Measurements from ENCODE around the gene MAML2. TPM values are rescaled to one million over a fixed set of nuclear protein-coding genes. Genes with fewer than 3 reads are reported as not detected.

MAML2 gene
- total and polyA plus RNA-seq, 4 donors: 0.56 to 2.1 (median 1.4) TPM

DNA sequence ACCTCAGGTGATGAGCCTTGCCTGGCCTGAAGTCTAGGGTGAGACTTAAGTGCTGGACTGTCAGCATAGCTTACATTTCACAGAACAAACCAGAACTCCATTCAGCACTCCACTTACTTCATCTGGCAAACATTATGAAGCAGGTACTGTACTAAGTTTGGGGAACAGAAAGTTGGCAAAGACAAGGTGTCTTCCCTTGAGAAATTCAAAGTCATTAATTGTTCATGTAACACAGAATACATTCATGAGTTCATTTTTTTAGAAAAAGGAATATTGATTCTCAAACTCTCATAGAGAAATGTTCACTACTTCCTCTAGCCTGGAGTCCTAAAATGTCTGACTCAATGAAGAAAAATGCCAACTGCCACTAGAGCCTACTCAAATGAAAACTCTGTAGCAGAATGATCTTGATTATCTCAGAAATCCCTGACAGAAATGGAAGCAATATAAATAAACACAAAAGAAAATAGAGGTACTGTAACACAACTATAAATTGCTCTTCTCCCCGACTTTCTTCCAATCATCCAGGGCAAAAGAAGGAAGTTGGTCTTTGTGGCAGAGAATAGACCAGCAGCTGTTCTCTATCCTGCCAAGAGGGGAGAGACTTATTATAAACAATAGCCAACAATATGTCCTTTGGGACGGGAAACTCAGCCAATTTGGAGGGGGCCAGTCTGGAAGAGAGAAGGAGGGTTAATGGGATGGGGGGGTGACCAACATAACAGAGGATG lies 289.9 kb downstream of the MAML2 start:
- Histone ChIP-seq H3K27ac (ENCODE audit: low read depth in 1 of 2, low read length in 2 of 2) (no peak overlapping the region), H3K27me3 (ENCODE audit: control insufficient read depth in 4 of 4, insufficient read depth in 4 of 4, low read length in 3 of 4) (peaks cover 0 to 4% (median 0%) of the 10 kb centered on the region in 4 donors), H3K36me3 (ENCODE audit: control insufficient read depth in 4 of 4, insufficient read depth in 3 of 4, low read depth in 1 of 4, low read length in 3 of 4) (no peaks in the 10 kb centered on the region), H3K9ac (ENCODE audit: low read depth in 1 of 2, low read length in 2 of 2) (no peak overlapping the region), H3K4me1 (ENCODE audit: control insufficient read depth in 4 of 4, insufficient read depth in 4 of 4, low read length in 3 of 4) (no peaks in the 10 kb centered on the region), H3K9me3 (ENCODE audit: control insufficient read depth in 4 of 4, low read length in 3 of 4) (no peaks in the 10 kb centered on the region), H3K4me3 (ENCODE audit: low read depth in 1 of 3, low read length in 3 of 3) (no peak overlapping the region)
- DNase-seq (ENCODE audit: low spot score): no peak
- WGBS: 74% methylated on average over 2 of the region's 2 CpGs
- TF ChIP-seq HNF4G (IDR thresholded peaks at IDR 0.05) (no peak), JUND (IDR thresholded peaks at IDR 0.05) (no peak), NR2F2 (IDR thresholded peaks at IDR 0.05) (no peak), FOXA1 (IDR thresholded peaks at IDR 0.05) (no peak), EGR1 (IDR thresholded peaks at IDR 0.05; ENCODE audit: low read depth in 2 of 2) (no peak)
- TF ChIP-seq, protein P1, sequence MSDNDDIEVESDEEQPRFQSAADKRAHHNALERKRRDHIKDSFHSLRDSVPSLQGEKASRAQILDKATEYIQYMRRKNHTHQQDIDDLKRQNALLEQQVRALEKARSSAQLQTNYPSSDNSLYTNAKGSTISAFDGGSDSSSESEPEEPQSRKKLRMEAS (IDR thresholded peaks at IDR 0.05): no peak
- TF ChIP-seq, protein P2, sequence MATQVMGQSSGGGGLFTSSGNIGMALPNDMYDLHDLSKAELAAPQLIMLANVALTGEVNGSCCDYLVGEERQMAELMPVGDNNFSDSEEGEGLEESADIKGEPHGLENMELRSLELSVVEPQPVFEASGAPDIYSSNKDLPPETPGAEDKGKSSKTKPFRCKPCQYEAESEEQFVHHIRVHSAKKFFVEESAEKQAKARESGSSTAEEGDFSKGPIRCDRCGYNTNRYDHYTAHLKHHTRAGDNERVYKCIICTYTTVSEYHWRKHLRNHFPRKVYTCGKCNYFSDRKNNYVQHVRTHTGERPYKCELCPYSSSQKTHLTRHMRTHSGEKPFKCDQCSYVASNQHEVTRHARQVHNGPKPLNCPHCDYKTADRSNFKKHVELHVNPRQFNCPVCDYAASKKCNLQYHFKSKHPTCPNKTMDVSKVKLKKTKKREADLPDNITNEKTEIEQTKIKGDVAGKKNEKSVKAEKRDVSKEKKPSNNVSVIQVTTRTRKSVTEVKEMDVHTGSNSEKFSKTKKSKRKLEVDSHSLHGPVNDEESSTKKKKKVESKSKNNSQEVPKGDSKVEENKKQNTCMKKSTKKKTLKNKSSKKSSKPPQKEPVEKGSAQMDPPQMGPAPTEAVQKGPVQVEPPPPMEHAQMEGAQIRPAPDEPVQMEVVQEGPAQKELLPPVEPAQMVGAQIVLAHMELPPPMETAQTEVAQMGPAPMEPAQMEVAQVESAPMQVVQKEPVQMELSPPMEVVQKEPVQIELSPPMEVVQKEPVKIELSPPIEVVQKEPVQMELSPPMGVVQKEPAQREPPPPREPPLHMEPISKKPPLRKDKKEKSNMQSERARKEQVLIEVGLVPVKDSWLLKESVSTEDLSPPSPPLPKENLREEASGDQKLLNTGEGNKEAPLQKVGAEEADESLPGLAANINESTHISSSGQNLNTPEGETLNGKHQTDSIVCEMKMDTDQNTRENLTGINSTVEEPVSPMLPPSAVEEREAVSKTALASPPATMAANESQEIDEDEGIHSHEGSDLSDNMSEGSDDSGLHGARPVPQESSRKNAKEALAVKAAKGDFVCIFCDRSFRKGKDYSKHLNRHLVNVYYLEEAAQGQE (IDR thresholded peaks at IDR 0.05): no peak

DNA sequence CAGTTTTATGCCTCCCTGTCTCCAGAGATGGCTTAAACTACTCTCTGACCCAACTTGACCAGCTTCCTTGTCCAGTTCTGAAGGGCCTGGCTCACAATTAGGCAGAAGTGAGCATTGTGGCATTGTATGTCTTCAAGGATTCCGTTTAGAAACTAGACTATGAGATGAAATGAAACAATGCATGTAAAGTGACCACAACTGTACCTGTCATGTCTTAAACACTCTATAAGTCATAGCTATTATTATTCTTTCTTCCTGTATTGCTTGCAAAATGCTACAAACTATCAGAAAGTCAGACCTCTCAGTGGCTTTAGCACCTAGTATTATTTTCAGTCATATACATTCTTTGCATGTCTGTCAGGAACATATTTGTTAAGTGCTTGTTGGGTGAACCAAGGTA lies 291.2 kb downstream of the MAML2 start:
- 69% methylated on average over 1 of the region's 1 CpG for WGBS
- DNase-seq (ENCODE audit: low spot score): no peak
- H3K36me3 ChIP-seq (ENCODE audit: control insufficient read depth in 4 of 4, insufficient read depth in 3 of 4, low read depth in 1 of 4, low read length in 3 of 4): no peaks in the 10 kb centered on the region
- no peak for TF ChIP-seq JUND (IDR thresholded peaks at IDR 0.05)
- TF ChIP-seq, protein P2 (IDR thresholded peaks at IDR 0.05): no peak
- TF ChIP-seq, protein P1 (IDR thresholded peaks at IDR 0.05): no peak
- TF ChIP-seq HNF4G (IDR thresholded peaks at IDR 0.05): no peak
- TF ChIP-seq, protein P3, sequence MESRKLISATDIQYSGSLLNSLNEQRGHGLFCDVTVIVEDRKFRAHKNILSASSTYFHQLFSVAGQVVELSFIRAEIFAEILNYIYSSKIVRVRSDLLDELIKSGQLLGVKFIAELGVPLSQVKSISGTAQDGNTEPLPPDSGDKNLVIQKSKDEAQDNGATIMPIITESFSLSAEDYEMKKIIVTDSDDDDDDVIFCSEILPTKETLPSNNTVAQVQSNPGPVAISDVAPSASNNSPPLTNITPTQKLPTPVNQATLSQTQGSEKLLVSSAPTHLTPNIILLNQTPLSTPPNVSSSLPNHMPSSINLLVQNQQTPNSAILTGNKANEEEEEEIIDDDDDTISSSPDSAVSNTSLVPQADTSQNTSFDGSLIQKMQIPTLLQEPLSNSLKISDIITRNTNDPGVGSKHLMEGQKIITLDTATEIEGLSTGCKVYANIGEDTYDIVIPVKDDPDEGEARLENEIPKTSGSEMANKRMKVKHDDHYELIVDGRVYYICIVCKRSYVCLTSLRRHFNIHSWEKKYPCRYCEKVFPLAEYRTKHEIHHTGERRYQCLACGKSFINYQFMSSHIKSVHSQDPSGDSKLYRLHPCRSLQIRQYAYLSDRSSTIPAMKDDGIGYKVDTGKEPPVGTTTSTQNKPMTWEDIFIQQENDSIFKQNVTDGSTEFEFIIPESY (IDR thresholded peaks at IDR 0.05): no peak
- no peak for TF ChIP-seq TAF1 (conservative IDR thresholded peaks at IDR 0.05)
- TF ChIP-seq RAD21 (IDR thresholded peaks at IDR 0.05): no peak
- TF ChIP-seq, protein P4, sequence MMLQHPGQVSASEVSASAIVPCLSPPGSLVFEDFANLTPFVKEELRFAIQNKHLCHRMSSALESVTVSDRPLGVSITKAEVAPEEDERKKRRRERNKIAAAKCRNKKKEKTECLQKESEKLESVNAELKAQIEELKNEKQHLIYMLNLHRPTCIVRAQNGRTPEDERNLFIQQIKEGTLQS (IDR thresholded peaks at IDR 0.05): no peak
- no peak for TF ChIP-seq FOXA2 (IDR thresholded peaks at IDR 0.05)
- TF ChIP-seq EGR1 (IDR thresholded peaks at IDR 0.05; ENCODE audit: low read depth in 2 of 2): no peak
- no peak for TF ChIP-seq RXRA (IDR thresholded peaks at IDR 0.05)
- TF ChIP-seq, protein P5, sequence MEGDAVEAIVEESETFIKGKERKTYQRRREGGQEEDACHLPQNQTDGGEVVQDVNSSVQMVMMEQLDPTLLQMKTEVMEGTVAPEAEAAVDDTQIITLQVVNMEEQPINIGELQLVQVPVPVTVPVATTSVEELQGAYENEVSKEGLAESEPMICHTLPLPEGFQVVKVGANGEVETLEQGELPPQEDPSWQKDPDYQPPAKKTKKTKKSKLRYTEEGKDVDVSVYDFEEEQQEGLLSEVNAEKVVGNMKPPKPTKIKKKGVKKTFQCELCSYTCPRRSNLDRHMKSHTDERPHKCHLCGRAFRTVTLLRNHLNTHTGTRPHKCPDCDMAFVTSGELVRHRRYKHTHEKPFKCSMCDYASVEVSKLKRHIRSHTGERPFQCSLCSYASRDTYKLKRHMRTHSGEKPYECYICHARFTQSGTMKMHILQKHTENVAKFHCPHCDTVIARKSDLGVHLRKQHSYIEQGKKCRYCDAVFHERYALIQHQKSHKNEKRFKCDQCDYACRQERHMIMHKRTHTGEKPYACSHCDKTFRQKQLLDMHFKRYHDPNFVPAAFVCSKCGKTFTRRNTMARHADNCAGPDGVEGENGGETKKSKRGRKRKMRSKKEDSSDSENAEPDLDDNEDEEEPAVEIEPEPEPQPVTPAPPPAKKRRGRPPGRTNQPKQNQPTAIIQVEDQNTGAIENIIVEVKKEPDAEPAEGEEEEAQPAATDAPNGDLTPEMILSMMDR (IDR thresholded peaks at IDR 0.05; ENCODE audit: low read depth, low read length, missing input control): no peak
- no peak for TF ChIP-seq FOXA1 (IDR thresholded peaks at IDR 0.05)
- no peak for TF ChIP-seq NR2F2 (IDR thresholded peaks at IDR 0.05)
- TF ChIP-seq YY1 (IDR thresholded peaks at IDR 0.05): no peak
- TF ChIP-seq SP1 (IDR thresholded peaks at IDR 0.05): no peak
- no peaks in the 10 kb centered on the region for H3K9me3 ChIP-seq (ENCODE audit: control insufficient read depth in 4 of 4, low read length in 3 of 4)
- no peak overlapping the region for H3K9ac ChIP-seq (ENCODE audit: low read depth in 1 of 2, low read length in 2 of 2)
- H3K4me1 ChIP-seq (ENCODE audit: control insufficient read depth in 4 of 4, insufficient read depth in 4 of 4, low read length in 3 of 4): no peaks in the 10 kb centered on the region
- H3K4me3 ChIP-seq (ENCODE audit: low read depth in 1 of 3, low read length in 3 of 3): no peak overlapping the region
- no peak overlapping the region for H3K27ac ChIP-seq (ENCODE audit: low read depth in 1 of 2, low read length in 2 of 2)
- peaks cover 0 to 1% (median 0%) of the 10 kb centered on the region in 4 donors for H3K27me3 ChIP-seq (ENCODE audit: control insufficient read depth in 4 of 4, insufficient read depth in 4 of 4, low read length in 3 of 4)

Measured in liver (tissue), 9 donors.